DMS114 treated with DMSO at 0.1 percent for 48 hours (cell line): ENCODE results near the gene RSKR.
"Not testable (repeated sequence)": the region's sequence is repeated elsewhere in the genome, so short reads cannot be mapped to it uniquely, and the experiment has no call there.

Experiments used
- DNase-seq: peaks from one replicate; lab custom pipeline; 2025; ENCODE audit not compliant: unreplicated experiment; lab: John Stamatoyannopoulos, UW

RSKR gene

GRCh38 chr17:28613931-28614381 is at the start of gene RSKR:
RSKR (minus strand) TSS chr17:28614185; CDS start chr17:28614161, 24 bp downstream.
- DNase-seq: no peak

GRCh38 chr17:28663723-28664122 is 49.7 kb upstream of the RSKR start:
- no peak for DNase-seq

GRCh38 chr17:28662527-28662829 is 48.5 kb upstream of the RSKR start:
- DNase-seq: no peak

GRCh38 chr17:28661635-28662526 is 47.9 kb upstream of the RSKR start, which contains the start of the genes SDF2 and SUPT6H:
SDF2 (minus strand) TSS chr17:28661906; CDS start chr17:28661876, 30 bp downstream.
SUPT6H (plus strand) TSS chr17:28662205; CDS start chr17:28673402, 11,197 bp downstream.
- DNase-seq: peak; percentile 89

- not testable (repeated sequence) for DNase-seq
Observed at GRCh38 chr17:28659497-28659881, 45.5 kb upstream of the RSKR start.

GRCh38 chr17:28658766-28659496 is 44.9 kb upstream of the RSKR start:
- DNase-seq: not testable (repeated sequence)

- DNase-seq: not testable (repeated sequence)
Observed at GRCh38 chr17:28658342-28658741, 44.4 kb upstream of the RSKR start.

- no peak for DNase-seq
Observed at GRCh38 chr17:28657756-28658155, 43.8 kb upstream of the RSKR start.

- no peak for DNase-seq
Observed at GRCh38 chr17:28655160-28655559, 41.2 kb upstream of the RSKR start.

- DNase-seq: no peak
Observed at GRCh38 chr17:28648698-28649097, 34.7 kb upstream of the RSKR start.

- no peak for DNase-seq
Observed at GRCh38 chr17:28646039-28646754, 32.2 kb upstream of the RSKR start.

- peak; percentile 41 for DNase-seq
Observed at GRCh38 chr17:28645576-28645939, 31.6 kb upstream of the RSKR start.

- peak; percentile 85 for DNase-seq
Observed at GRCh38 chr17:28644787-28645575, 31.0 kb upstream of the RSKR start, which contains the start of gene BLTP2. BLTP2 (minus strand) TSS chr17:28645158; CDS start chr17:28645056, 102 bp downstream.

- DNase-seq: peak; percentile 17
Observed at GRCh38 chr17:28643983-28644786, 30.2 kb upstream of the RSKR start.

- no peak for DNase-seq
Observed at GRCh38 chr17:28641579-28641978, 27.6 kb upstream of the RSKR start.

- no peak for DNase-seq
Observed at GRCh38 chr17:28635506-28635905, 21.5 kb upstream of the RSKR start.

GRCh38 chr17:28634206-28634865 is 20.4 kb upstream of the RSKR start:
- DNase-seq: no peak

GRCh38 chr17:28626818-28627217 is 12.8 kb upstream of the RSKR start:
- DNase-seq: no peak

- DNase-seq: no peak
Observed at GRCh38 chr17:28624148-28624547, 10.2 kb upstream of the RSKR start.
